ENCODE results near the gene KIAA1549. TPM values are rescaled to one million over a fixed set of nuclear protein-coding genes. Genes with fewer than 3 reads are reported as not detected.

The KIAA1549 gene
- total and polyA plus RNA-seq, 4 donors = 0.13 to 2.8 (median 0.58) TPM

- H3K27ac ChIP-seq (ENCODE audit: low read depth in 1 of 2, low read length in 2 of 2) = no peak overlapping the region
These were observed 14.0 kb downstream of the KIAA1549 start for GRCh38 chr7:138967159-138967558.

DNA sequence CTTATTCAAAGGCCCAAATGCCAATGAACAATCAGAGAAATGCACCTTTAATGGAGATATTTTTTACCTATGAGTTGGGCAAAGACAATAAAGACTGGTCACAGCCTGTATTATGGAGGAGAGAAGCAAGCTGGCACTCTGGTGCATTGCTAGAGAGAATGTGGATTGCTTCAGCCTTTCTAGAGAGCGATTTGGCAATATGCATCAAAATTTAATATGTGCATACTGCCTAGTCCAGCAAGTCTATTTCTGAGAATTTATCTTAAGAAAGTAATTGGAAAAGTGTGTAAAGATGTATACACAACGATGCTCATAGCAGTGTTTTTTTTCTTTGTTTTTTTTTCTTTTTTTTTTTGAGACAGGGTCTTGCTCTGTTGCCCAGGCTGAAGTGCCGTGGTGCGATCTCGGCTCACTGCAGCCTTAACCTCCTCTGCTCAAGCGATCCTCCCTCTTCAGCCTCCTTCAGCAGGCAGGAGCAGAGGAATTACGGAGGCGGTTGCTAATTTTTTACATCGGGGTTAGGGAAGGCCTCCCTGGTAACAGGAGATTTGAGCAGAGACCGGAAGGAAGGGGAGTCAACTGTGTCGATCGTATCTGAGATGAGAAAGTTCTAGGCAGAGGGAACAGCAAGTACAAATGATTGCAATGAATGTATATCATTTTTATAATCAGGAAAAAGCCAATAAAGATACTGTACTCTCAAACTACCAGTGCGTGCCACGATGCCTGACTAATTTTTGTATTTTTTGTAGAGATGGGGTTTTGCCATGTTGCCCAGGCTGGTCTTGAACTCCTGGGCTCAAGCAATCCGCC is 16.4 kb downstream of the KIAA1549 start:
- DNase-seq (no peak), ATAC-seq (ENCODE audit: low FRiP score) (no peak)
- intact Hi-C loops (cut with DNase I) = no loop called here
- Histone ChIP-seq H3K36me3 (ENCODE audit: control insufficient read depth in 1 of 2, insufficient read depth in 2 of 2, low read length in 1 of 2) (no peaks in the 10 kb centered on the region), H3K27ac (ENCODE audit: low read depth in 1 of 2, low read length in 2 of 2) (no peak overlapping the region), H3K4me3 (ENCODE audit: low read length in 2 of 2) (no peak overlapping the region), H3K9me3 (ENCODE audit: control insufficient read depth, low read length) (no peaks in the 10 kb centered on the region), H3K27me3 (ENCODE audit: control insufficient read depth in 1 of 2, insufficient read depth in 2 of 2, low read length in 1 of 2) (no peaks in the 10 kb centered on the region), H3K4me1 (ENCODE audit: control insufficient read depth in 1 of 2, insufficient read depth in 2 of 2, low read length in 2 of 2) (no peaks in the 10 kb centered on the region)
- WGBS, 2 donors = 92 to 93% methylated on average over 15 of the region's 15 CpGs

More at GRCh38 chr7:138967159-138967558, 14.0 kb downstream of the KIAA1549 start:
- ATAC-seq (ENCODE audit: low FRiP score) = no peak
- H3K9me3 ChIP-seq (ENCODE audit: control insufficient read depth, low read length) = no peaks in the 10 kb centered on the region
- H3K36me3 ChIP-seq (ENCODE audit: control insufficient read depth in 1 of 2, insufficient read depth in 2 of 2, low read length in 1 of 2) = no peaks in the 10 kb centered on the region
- no peaks in the 10 kb centered on the region for H3K27me3 ChIP-seq (ENCODE audit: control insufficient read depth in 1 of 2, insufficient read depth in 2 of 2, low read length in 1 of 2)
- no peak for DNase-seq
- H3K4me3 ChIP-seq (ENCODE audit: low read length in 2 of 2) = no peak overlapping the region
- no peaks in the 10 kb centered on the region for H3K4me1 ChIP-seq (ENCODE audit: control insufficient read depth in 1 of 2, insufficient read depth in 2 of 2, low read length in 2 of 2)
- WGBS, 2 donors = 80 to 83% methylated on average over 4 of the region's 4 CpGs
- intact Hi-C loops (cut with DNase I) = no loop called here

DNA sequence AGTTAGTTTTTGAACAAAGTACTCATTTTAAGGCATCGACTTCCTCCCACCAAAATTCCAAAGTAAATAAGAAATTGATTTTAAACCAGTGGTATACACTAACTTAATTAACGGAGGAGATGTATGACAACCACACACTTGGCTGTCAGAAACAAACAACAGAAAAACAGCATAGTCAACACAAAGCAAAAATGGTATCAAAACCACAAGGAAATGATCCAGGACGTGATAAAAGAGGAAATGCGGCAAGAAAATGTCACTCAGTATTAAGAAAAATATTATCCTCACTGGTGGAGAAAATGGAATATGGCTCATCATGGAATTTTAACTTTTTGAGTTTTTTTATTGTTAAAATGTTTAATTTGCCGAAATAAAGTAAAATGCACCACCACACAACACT is 17.5 kb downstream of the KIAA1549 start:
- no peaks in the 10 kb centered on the region for H3K4me1 ChIP-seq (ENCODE audit: control insufficient read depth in 1 of 2, insufficient read depth in 2 of 2, low read length in 2 of 2)
- DNase-seq (no peak), ATAC-seq (ENCODE audit: low FRiP score) (no peak)
- no peak overlapping the region for H3K27ac ChIP-seq (ENCODE audit: low read depth in 1 of 2, low read length in 2 of 2)
- H3K4me3 ChIP-seq (ENCODE audit: low read length in 2 of 2) = no peak overlapping the region
- no peaks in the 10 kb centered on the region for H3K36me3 ChIP-seq (ENCODE audit: control insufficient read depth in 1 of 2, insufficient read depth in 2 of 2, low read length in 1 of 2)
- no peaks in the 10 kb centered on the region for H3K27me3 ChIP-seq (ENCODE audit: control insufficient read depth in 1 of 2, insufficient read depth in 2 of 2, low read length in 1 of 2)
- 81 to 85% methylated on average over 5 of the region's 5 CpGs for WGBS, 2 donors
- intact Hi-C loops (cut with DNase I) = no loop called here
- no peaks in the 10 kb centered on the region for H3K9me3 ChIP-seq (ENCODE audit: control insufficient read depth, low read length)

- H3K9me3 ChIP-seq (ENCODE audit: control insufficient read depth, low read length) = no peaks in the 10 kb centered on the region
- intact Hi-C loops (cut with DNase I) = no loop called here
- H3K27me3 ChIP-seq (ENCODE audit: control insufficient read depth in 1 of 2, insufficient read depth in 2 of 2, low read length in 1 of 2) = no peaks in the 10 kb centered on the region
- WGBS, 2 donors = 80 to 85% methylated on average over 10 of the region's 10 CpGs
- no peaks in the 10 kb centered on the region for H3K4me1 ChIP-seq (ENCODE audit: control insufficient read depth in 1 of 2, insufficient read depth in 2 of 2, low read length in 2 of 2)
- H3K36me3 ChIP-seq (ENCODE audit: control insufficient read depth in 1 of 2, insufficient read depth in 2 of 2, low read length in 1 of 2) = no peaks in the 10 kb centered on the region
- DNase-seq (no peak), ATAC-seq (ENCODE audit: low FRiP score) (no peak)
- no peak overlapping the region for H3K27ac ChIP-seq (ENCODE audit: low read depth in 1 of 2, low read length in 2 of 2)
- H3K4me3 ChIP-seq (ENCODE audit: low read length in 2 of 2) = no peak overlapping the region
These were observed 18.5 kb downstream of the KIAA1549 start for GRCh38 chr7:138962561-138963270.

- WGBS, 2 donors = 39 to 41% methylated on average over 8 of the region's 8 CpGs
- DNase-seq = no peak
- Histone ChIP-seq H3K9me3 (ENCODE audit: control insufficient read depth, low read length) (no peaks in the 10 kb centered on the region), H3K4me1 (ENCODE audit: control insufficient read depth in 1 of 2, insufficient read depth in 2 of 2, low read length in 2 of 2) (no peaks in the 10 kb centered on the region), H3K27ac (ENCODE audit: low read depth in 1 of 2, low read length in 2 of 2) (no peak overlapping the region), H3K27me3 (ENCODE audit: control insufficient read depth in 1 of 2, insufficient read depth in 2 of 2, low read length in 1 of 2) (no peaks in the 10 kb centered on the region), H3K4me3 (ENCODE audit: low read length in 2 of 2) (no peak overlapping the region), H3K36me3 (ENCODE audit: control insufficient read depth in 1 of 2, insufficient read depth in 2 of 2, low read length in 1 of 2) (no peaks in the 10 kb centered on the region)
- ATAC-seq (ENCODE audit: low FRiP score) = no peak
- intact Hi-C loops (cut with DNase I) = no loop called here
These were observed 20.0 kb downstream of the KIAA1549 start for GRCh38 chr7:138961159-138961558.

DNA sequence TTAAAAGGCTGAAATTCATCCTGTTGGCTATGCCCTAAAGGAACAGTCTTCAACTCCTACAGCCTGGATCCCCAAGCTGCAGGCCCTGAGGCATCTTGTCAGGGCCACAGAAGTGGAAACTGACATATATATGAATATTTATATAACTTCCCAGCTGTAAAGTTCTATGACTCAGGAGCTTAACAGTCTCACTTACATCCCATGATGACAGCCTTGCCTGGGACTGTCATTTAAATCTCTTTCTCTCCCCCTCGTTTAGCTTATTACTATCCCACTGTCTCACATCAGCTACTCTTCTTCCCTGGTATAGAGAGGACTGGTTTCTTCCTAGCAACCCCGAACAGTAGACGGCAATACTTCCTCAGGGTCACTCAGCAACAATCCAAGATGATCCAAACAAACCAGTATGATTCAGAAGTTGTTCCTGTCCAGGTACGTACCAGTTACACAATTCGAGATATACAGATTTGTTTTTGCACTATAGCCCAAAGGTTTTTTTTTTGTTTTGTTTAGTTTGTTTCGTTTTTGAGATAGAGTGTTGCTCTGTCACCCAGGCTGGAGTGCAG is 22.7 kb downstream of the KIAA1549 start:
- DNase-seq (no peak), ATAC-seq (ENCODE audit: low FRiP score) (no peak)
- Histone ChIP-seq H3K4me1 (ENCODE audit: control insufficient read depth in 1 of 2, insufficient read depth in 2 of 2, low read length in 2 of 2) (no peaks in the 10 kb centered on the region), H3K4me3 (ENCODE audit: low read length in 2 of 2) (no peak overlapping the region), H3K27me3 (ENCODE audit: control insufficient read depth in 1 of 2, insufficient read depth in 2 of 2, low read length in 1 of 2) (no peaks in the 10 kb centered on the region), H3K27ac (ENCODE audit: low read depth in 1 of 2, low read length in 2 of 2) (no peak overlapping the region), H3K36me3 (ENCODE audit: control insufficient read depth in 1 of 2, insufficient read depth in 2 of 2, low read length in 1 of 2) (no peaks in the 10 kb centered on the region), H3K9me3 (ENCODE audit: control insufficient read depth, low read length) (no peaks in the 10 kb centered on the region)
- WGBS, 2 donors = 83 to 85% methylated on average over 6 of the region's 6 CpGs
- intact Hi-C loops (cut with DNase I) = no loop called here

GRCh38 chr7:138957753-138958390 is 23.3 kb downstream of the KIAA1549 start:
- intact Hi-C loops (cut with DNase I) = no loop called here
- H3K27ac ChIP-seq (ENCODE audit: low read depth in 1 of 2, low read length in 2 of 2) = no peak overlapping the region
- H3K9me3 ChIP-seq (ENCODE audit: control insufficient read depth, low read length) = no peaks in the 10 kb centered on the region
- H3K27me3 ChIP-seq (ENCODE audit: control insufficient read depth in 1 of 2, insufficient read depth in 2 of 2, low read length in 1 of 2) = no peaks in the 10 kb centered on the region
- WGBS, 2 donors = 95 to 96% methylated on average over 16 of the region's 16 CpGs
- DNase-seq = no peak
- no peak overlapping the region for H3K4me3 ChIP-seq (ENCODE audit: low read length in 2 of 2)
- H3K36me3 ChIP-seq (ENCODE audit: control insufficient read depth in 1 of 2, insufficient read depth in 2 of 2, low read length in 1 of 2) = no peaks in the 10 kb centered on the region
- H3K4me1 ChIP-seq (ENCODE audit: control insufficient read depth in 1 of 2, insufficient read depth in 2 of 2, low read length in 2 of 2) = no peaks in the 10 kb centered on the region
- ATAC-seq (ENCODE audit: low FRiP score) = no peak

GRCh38 chr7:138957217-138957616 is 24.0 kb downstream of the KIAA1549 start:
- DNase-seq = no peak
- WGBS, 2 donors = 93 to 94% methylated on average over 3 of the region's 3 CpGs
- H3K4me3 ChIP-seq (ENCODE audit: low read length in 2 of 2) = no peak overlapping the region

More at GRCh38 chr7:138957217-138957616, 24.0 kb downstream of the KIAA1549 start:
- Histone ChIP-seq H3K27me3 (ENCODE audit: control insufficient read depth in 1 of 2, insufficient read depth in 2 of 2, low read length in 1 of 2) (no peaks in the 10 kb centered on the region), H3K4me1 (ENCODE audit: control insufficient read depth in 1 of 2, insufficient read depth in 2 of 2, low read length in 2 of 2) (no peaks in the 10 kb centered on the region), H3K36me3 (ENCODE audit: control insufficient read depth in 1 of 2, insufficient read depth in 2 of 2, low read length in 1 of 2) (no peaks in the 10 kb centered on the region), H3K27ac (ENCODE audit: low read depth in 1 of 2, low read length in 2 of 2) (no peak overlapping the region), H3K9me3 (ENCODE audit: control insufficient read depth, low read length) (no peaks in the 10 kb centered on the region)
- intact Hi-C loops (cut with DNase I) = no loop called here
- ATAC-seq (ENCODE audit: low FRiP score) = no peak
